AG04449 (cell line): ENCODE data around the gene RPL22.

Source experiments
- CTCF ChIA-PET: fragments of 350-600 bp; formaldehyde crosslinking; extraction: SDS; loops from one replicate; lab custom pipeline; 2021; ENCODE audit warnings: antibody characterized with exemption; lab: Yijun Ruan, JAX
- POLR2A ChIA-PET: fragments of 400-600, 350-600 bp; formaldehyde crosslinking; extraction: SDS; loops from one replicate; lab custom pipeline; 2020; ENCODE audit warnings: antibody characterized with exemption, inconsistent platforms; lab: Yijun Ruan, JAX
- DNase-seq: peaks from one replicate; pipeline ENCODE4 v3.0.0-alpha.2; 2010; ENCODE audit warnings: low read depth, low spot score
- H3K4me3 ChIP-seq: 2 replicates; pipeline ENCODE4 v1.5.1; 2011; ENCODE audit warnings: low read depth, mild to moderate bottlenecking, control low read depth, low read length
- TF ChIP-seq, protein P1 (sequence below): IDR thresholded peaks from one replicate; pipeline ENCODE4 v1.5.1; 2011; ENCODE audit warnings: mild to moderate bottlenecking, moderate library complexity, low read length, control low read depth, inconsistent platforms; ENCODE audit not compliant: insufficient read depth; ENCODE audit errors: missing control alignments

The RPL22 gene

DNA sequence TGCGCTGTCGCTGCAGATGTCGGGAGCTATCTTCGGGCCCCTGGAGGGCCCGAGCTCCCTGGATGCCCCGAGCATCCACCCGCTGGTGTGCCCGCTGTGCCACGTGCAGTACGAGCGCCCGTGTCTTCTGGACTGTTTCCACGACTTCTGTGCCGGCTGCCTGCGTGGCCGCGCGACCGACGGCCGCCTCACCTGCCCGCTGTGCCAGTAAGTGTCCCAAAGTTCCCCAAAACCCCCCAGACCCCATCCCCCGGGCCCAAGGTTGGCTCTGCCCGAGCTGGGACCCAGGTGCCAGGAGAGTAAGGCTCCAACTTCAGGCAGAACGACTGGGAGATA lies 7.1 kb upstream of the RPL22 start:
- TF ChIP-seq, protein P1, sequence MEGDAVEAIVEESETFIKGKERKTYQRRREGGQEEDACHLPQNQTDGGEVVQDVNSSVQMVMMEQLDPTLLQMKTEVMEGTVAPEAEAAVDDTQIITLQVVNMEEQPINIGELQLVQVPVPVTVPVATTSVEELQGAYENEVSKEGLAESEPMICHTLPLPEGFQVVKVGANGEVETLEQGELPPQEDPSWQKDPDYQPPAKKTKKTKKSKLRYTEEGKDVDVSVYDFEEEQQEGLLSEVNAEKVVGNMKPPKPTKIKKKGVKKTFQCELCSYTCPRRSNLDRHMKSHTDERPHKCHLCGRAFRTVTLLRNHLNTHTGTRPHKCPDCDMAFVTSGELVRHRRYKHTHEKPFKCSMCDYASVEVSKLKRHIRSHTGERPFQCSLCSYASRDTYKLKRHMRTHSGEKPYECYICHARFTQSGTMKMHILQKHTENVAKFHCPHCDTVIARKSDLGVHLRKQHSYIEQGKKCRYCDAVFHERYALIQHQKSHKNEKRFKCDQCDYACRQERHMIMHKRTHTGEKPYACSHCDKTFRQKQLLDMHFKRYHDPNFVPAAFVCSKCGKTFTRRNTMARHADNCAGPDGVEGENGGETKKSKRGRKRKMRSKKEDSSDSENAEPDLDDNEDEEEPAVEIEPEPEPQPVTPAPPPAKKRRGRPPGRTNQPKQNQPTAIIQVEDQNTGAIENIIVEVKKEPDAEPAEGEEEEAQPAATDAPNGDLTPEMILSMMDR: no peak
- ChIA-PET CTCF (interaction anchor here (1.0 to 5.4 kb wide), 13 partner anchors 10 to 283 kb away, joined by 3 to 62 read pairs (median 8); partner anchors contain the start of genes HES3 and RPL22), POLR2A (no interaction called here)
- peak overlapping the region; percentile 58 for H3K4me3 ChIP-seq
- no peak for DNase-seq

DNA sequence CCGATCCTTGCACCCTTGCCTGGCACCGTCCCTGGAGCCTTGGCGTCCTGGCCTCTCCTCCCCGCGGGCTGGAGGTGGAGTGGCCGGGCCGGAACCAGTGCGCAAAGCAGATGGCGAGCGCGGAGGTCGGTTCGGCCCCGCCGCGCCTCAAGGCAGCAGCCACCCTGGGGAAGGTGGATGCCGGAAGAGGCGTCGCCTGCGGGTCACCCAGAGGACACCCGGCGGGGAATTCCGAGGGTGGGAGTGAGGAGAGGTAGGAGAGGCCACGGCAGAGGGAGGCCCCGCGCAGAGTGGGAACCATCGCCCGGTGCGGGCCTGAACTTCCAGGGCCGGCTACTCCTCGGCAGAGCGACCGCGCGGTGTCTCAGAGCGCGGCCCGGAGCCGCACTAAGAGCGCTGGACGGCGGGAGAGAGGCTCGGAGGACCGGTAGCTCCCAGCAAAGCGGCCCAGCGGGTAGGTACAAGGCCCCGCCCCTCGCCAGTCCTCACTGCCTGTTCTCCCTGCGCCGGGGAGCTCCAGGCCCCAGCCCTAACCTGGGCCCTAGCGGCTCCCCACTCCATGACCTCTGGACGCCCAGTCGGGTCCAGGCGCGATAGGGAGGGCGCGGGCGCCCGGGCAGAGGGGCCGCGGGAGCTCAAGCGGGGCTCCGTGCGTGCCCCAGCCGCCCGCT lies 6.6 kb upstream of the RPL22 start, which contains the start of gene RNF207:
Gene RNF207 (plus strand): TSS at position 271 of the 671 bp plus-strand sequence. CDS start 417 bp downstream, outside the sequence.
- TF ChIP-seq, protein P1: no peak
- H3K4me3 ChIP-seq: peak within 1 kb of the TSS; percentile 58
- DNase-seq: no peak
- CTCF ChIA-PET: interaction anchor here (1.0 to 5.4 kb wide), 15 partner anchors 10 to 284 kb away, joined by 3 to 62 read pairs (median 8); partner anchors contain the start of genes HES3 and RPL22
- POLR2A ChIA-PET: no interaction called here

GRCh38 chr1:6202256-6202655 lies 2.9 kb upstream of the RPL22 start:
- TF ChIP-seq, protein P1: no peak
- CTCF ChIA-PET: no interaction called here
- DNase-seq: no peak
- no peak overlapping the region for H3K4me3 ChIP-seq
- POLR2A ChIA-PET: no interaction called here

DNA sequence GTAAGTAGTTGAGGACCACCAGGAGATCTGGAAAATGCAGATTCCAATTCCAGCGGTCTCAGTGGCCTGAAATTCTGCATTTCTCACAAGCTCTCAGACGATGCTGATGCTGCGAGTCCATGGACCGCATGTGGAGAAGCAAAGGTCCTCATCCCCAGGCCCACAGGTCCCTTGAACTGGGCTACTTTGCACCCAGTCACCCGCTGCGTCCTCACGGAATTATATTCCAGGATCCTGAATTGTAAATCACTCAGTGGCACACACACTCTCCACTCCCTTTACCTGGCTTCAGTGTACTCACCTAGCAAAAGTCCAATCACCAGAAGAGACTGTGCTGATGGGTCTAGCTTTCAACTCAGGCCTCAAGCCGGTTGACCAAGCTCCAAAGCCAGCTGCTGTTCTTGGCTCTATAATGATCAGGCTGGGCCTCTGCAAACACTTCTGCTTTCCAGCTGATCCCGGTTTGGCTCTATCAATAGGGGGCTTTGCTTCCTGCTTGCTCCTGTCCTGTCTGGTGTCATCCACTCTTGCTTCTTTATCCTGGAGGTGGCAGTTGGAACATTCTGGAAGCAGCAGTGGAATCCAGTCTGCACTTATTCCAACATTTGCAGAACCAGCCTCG lies 904 bp upstream of the RPL22 start:
- CTCF ChIA-PET: interaction anchor here (0.9 to 9.3 kb wide), 6 partner anchors 6 to 151 kb away, joined by 3 to 57 read pairs (median 4); partner anchors contain the start of gene RNF207
- no peak for DNase-seq
- H3K4me3 ChIP-seq: peak overlapping the region; percentile 93
- TF ChIP-seq, protein P1: no peak
- POLR2A ChIA-PET: interaction anchor here (0.5 kb wide), 1 partner anchor 19 kb away, joined by 3 read pairs; no protein-coding TSS in a partner anchor

- no peak for DNase-seq
- TF ChIP-seq, protein P1: no peak
- H3K4me3 ChIP-seq: peak overlapping the region; percentile 93
- ChIA-PET CTCF (interaction anchor here (1.1 to 9.3 kb wide), 3 partner anchors 8 to 40 kb away, joined by 3 to 57 read pairs (median 35); partner anchors contain the start of gene RNF207), POLR2A (interaction anchor here (0.6 to 0.9 kb wide), 2 partner anchors 8 to 14 kb away, joined by 3 read pairs; no protein-coding TSS in a partner anchor)
Measured at GRCh38 chr1:6198646-6199297, 623 bp downstream of the RPL22 start.
